AML-193 (cell line): ENCODE results near the gene ARID1B.

Source experiments
- DNase-seq, 2 experiments: peaks; one replicate each; lab custom pipeline; 2025; lab: John Stamatoyannopoulos, UW

The ARID1B gene

GRCh38 chr6:156791320-156791850 lies 14.2 kb downstream of the ARID1B start:
- no peak for DNase-seq

- no peak for DNase-seq
Observed at GRCh38 chr6:156793200-156793599, 16.0 kb downstream of the ARID1B start.

- no peak for DNase-seq
Observed at GRCh38 chr6:156794546-156795354, 17.6 kb downstream of the ARID1B start.

GRCh38 chr6:156795825-156796224 lies 18.6 kb downstream of the ARID1B start:
- DNase-seq, result no peak

GRCh38 chr6:156796627-156797026 lies 19.4 kb downstream of the ARID1B start:
- DNase-seq, result no peak

GRCh38 chr6:156797901-156798735 lies 20.9 kb downstream of the ARID1B start:
- no peak for DNase-seq

- no peak for DNase-seq
Observed at GRCh38 chr6:156801712-156802111, 24.5 kb downstream of the ARID1B start.

GRCh38 chr6:156803353-156803752 lies 26.2 kb downstream of the ARID1B start:
- no peak for DNase-seq

GRCh38 chr6:156804402-156804801 lies 27.2 kb downstream of the ARID1B start:
- DNase-seq, result no peak

- no peak for DNase-seq
Observed at GRCh38 chr6:156806155-156806554, 29.0 kb downstream of the ARID1B start.

- no peak for DNase-seq
Observed at GRCh38 chr6:156807028-156807427, 29.9 kb downstream of the ARID1B start.

GRCh38 chr6:156807795-156808194 lies 30.6 kb downstream of the ARID1B start:
- DNase-seq, result no peak

- DNase-seq, result no peak
Observed at GRCh38 chr6:156808287-156808686, 31.1 kb downstream of the ARID1B start.

GRCh38 chr6:156809034-156809433 lies 31.9 kb downstream of the ARID1B start:
- DNase-seq, result peak; percentile 81 to 85

- DNase-seq, result no peak
Observed at GRCh38 chr6:156809446-156810178, 32.4 kb downstream of the ARID1B start.

- DNase-seq, result no peak
Observed at GRCh38 chr6:156814036-156814581, 36.9 kb downstream of the ARID1B start.

- no peak for DNase-seq
Observed at GRCh38 chr6:156816505-156816904, 39.3 kb downstream of the ARID1B start.

- no peak for DNase-seq
Observed at GRCh38 chr6:156820089-156820798, 43.1 kb downstream of the ARID1B start.

GRCh38 chr6:156821707-156822106 lies 44.5 kb downstream of the ARID1B start:
- no peak for DNase-seq

GRCh38 chr6:156822747-156823206 lies 45.6 kb downstream of the ARID1B start:
- no peak for DNase-seq

GRCh38 chr6:156824142-156824541 lies 47.0 kb downstream of the ARID1B start:
- no peak for DNase-seq
